Endothelial cell of umbilical vein (primary cell): ENCODE data around the gene DNAAF2.

Experiments used
- CTCF ChIP-seq, 2 donors: IDR thresholded peaks; 1 replicate in 1 of 2; 2 replicates in 1 of 2; pipeline ENCODE4 v1.5.1; 2011; ENCODE audit warnings: low read length in 2 of 2, mild to moderate bottlenecking in 2 of 2, moderate library complexity in 2 of 2, control low read depth in 1 of 2, inconsistent platforms in 1 of 2, low read depth in 1 of 2; ENCODE audit not compliant: insufficient read depth in 1 of 2; ENCODE audit errors: extremely low read depth in 1 of 2
- EZH2 ChIP-seq: IDR thresholded peaks from 2 replicates; pipeline ENCODE4 v1.6.1; 2012; ENCODE audit warnings: borderline replicate concordance, low read depth, mild to moderate bottlenecking, moderate library complexity, low read length, inconsistent platforms; ENCODE audit not compliant: severe bottlenecking
- FOS ChIP-seq: IDR thresholded peaks from 2 replicates; pipeline ENCODE4 v1.6.1; 2011; ENCODE audit warnings: mild to moderate bottlenecking, low read length, moderate library complexity, borderline replicate concordance; ENCODE audit not compliant: insufficient read depth
- GATA2 ChIP-seq: IDR thresholded peaks from 2 replicates; pipeline ENCODE4 v1.7.0; 2011; ENCODE audit warnings: low read depth, mild to moderate bottlenecking, moderate library complexity, mixed read lengths, low read length; ENCODE audit not compliant: insufficient read length, insufficient read depth
- JUN ChIP-seq: IDR thresholded peaks from 2 replicates; pipeline ENCODE4 v1.6.1; 2011; ENCODE audit warnings: borderline replicate concordance, low read depth; ENCODE audit not compliant: insufficient read length, insufficient read depth
- MYC ChIP-seq: IDR thresholded peaks from one replicate; pipeline ENCODE4 v1.6.1; 2011; ENCODE audit warnings: mild to moderate bottlenecking, low read depth, low read length
- POLR2A ChIP-seq: IDR thresholded peaks from 2 replicates; pipeline ENCODE4 v1.6.1; 2012; ENCODE audit warnings: low read depth, mild to moderate bottlenecking, control low read depth, low read length
- POLR2AphosphoS5 ChIP-seq: IDR thresholded peaks from 2 replicates; pipeline ENCODE4 v1.6.1; 2012; ENCODE audit warnings: low read depth, mild to moderate bottlenecking, control low read depth, low read length, moderate library complexity; ENCODE audit not compliant: insufficient read depth

DNA sequence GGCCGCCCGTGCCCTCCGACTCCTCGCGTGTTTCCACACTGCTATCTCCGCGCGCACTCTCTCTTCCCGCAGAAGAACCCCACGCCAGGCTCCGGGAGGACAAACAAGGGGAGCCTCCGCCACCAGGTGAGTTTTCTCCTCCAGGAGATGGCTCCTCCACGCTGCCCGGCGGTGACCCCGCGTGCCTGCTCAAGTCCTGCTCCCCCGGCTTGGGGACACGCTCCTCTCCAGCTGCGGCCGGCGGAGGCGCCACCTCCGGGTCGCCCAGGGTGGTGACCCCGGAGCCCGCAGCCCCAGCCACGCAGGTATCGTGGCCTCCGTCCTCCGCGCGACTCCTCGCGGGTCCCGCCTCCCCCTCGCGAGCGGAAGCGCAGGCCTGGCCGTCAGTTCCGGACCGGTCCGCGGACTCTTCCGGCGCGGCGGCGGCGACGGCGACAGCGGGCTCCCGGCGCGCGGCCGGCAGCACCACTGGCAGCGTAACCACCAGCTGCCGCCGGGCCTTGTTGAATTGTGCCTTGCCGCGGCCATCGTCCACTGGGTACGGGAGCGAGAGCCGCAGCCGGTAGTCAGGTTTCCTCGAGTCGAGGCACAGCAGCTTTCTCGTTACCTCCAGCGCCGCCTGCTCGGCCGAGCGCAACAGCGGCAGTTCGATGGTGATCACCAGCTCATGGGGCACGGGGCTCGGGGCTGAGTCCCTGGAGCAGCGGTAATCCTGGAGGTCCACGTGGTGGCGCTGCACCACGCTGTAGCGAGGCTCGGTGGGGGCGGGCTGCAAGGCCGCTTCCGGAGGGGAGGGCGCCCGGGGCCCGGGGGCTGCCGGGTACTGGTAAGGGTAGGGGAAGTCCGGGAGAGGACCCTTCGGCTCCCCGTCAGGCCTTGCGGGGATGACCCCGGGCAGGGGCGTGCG, 1.2 kb downstream of the DNAAF2 start:
- peak; percentile 55 for TF ChIP-seq POLR2A
- TF ChIP-seq POLR2AphosphoS5 = peak; percentile 83
- TF ChIP-seq CTCF (IDR thresholded peaks at IDR 0.05; ENCODE audit: extremely low read depth in 1 of 2, insufficient read depth in 1 of 2, low read depth in 1 of 2, low read length in 2 of 2) = peak; percentile 81 to 91
- TF ChIP-seq EZH2 = no peak
- no peak for TF ChIP-seq JUN
- TF ChIP-seq GATA2 = no peak
- peak; percentile 52 for TF ChIP-seq MYC
- no peak for TF ChIP-seq FOS
